Measurements from ENCODE around the gene CCDC142.

The CCDC142 gene

DNA sequence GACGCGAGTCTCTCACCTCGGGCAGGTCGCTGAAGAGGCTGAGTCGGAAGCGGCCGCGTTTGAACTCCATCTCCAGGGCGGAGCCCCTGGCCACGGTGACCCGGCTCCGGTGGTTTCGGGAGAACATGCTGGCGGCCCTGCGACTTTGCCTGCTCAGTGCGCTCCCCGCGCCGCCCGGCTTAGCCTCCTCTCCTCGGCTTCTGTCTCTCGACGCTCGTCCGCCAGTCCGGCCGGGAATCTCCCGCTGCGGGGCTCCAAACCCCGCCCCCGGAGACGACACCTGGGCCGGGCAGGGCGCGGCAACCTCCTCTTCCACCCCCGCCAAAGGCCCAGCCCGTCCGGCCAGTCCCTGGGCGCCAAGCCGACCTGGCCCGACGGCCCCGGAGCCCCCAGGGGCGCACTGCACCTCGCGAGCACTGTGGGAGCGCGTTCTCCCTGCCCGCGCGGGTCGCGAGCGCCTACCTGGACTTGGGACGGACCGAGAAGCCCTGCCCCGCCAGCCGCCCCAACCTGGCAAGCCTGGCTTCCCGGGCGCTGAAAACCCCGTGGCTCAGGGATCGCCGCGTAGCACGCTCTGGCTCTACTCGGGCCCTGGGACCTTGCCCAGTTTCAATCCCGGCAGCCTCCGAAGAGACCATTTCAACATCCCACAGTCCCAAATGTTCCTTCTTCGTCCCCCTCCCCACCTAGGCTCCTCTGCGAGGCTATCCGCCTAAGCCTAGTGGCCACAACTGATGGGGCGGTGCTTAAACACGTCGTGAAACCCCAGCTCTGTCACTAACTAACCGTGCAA lies 40.9 kb downstream of the CCDC142 start, which contains the start of gene RTKN:
Gene RTKN (minus strand): TSS at position 248 of the 793 bp plus-strand sequence. CDS start 121 bp downstream, at position 127.
- peak within 1 kb of the TSS; percentile 86 for H3K9ac ChIP-seq (ENCODE audit: low read length)
- no peaks in the 10 kb centered on the region for H3K9me3 ChIP-seq (ENCODE audit: control insufficient read depth, low read length)
- H3K4me1 ChIP-seq (ENCODE audit: control insufficient read depth, insufficient read depth, low read length) = peaks cover 22% of the 10 kb centered on the region
- H3K36me3 ChIP-seq (ENCODE audit: control insufficient read depth, insufficient read depth, low read length, severe bottlenecking) = no peaks in the 10 kb centered on the region
- no peaks in the 10 kb centered on the region for H3K27me3 ChIP-seq (replicated peaks; ENCODE audit: control insufficient read depth, insufficient read depth, low read length)
- H3K4me3 ChIP-seq (ENCODE audit: low read length) = peak within 1 kb of the TSS; percentile 82
- DNase-seq (ENCODE audit: low read depth) = no peak

GRCh38 chr2:74441170-74441689 lies 41.6 kb downstream of the CCDC142 start:
- H3K9me3 ChIP-seq (ENCODE audit: control insufficient read depth, low read length) = no peaks in the 10 kb centered on the region
- no peak for DNase-seq (ENCODE audit: low read depth)
- peak overlapping the region; percentile 82 for H3K4me3 ChIP-seq (ENCODE audit: low read length)
- H3K27me3 ChIP-seq (replicated peaks; ENCODE audit: control insufficient read depth, insufficient read depth, low read length) = no peaks in the 10 kb centered on the region
- peak overlapping the region; percentile 86 for H3K9ac ChIP-seq (ENCODE audit: low read length)
- H3K4me1 ChIP-seq (ENCODE audit: control insufficient read depth, insufficient read depth, low read length) = peaks cover 22% of the 10 kb centered on the region
- H3K36me3 ChIP-seq (ENCODE audit: control insufficient read depth, insufficient read depth, low read length, severe bottlenecking) = no peaks in the 10 kb centered on the region

DNA sequence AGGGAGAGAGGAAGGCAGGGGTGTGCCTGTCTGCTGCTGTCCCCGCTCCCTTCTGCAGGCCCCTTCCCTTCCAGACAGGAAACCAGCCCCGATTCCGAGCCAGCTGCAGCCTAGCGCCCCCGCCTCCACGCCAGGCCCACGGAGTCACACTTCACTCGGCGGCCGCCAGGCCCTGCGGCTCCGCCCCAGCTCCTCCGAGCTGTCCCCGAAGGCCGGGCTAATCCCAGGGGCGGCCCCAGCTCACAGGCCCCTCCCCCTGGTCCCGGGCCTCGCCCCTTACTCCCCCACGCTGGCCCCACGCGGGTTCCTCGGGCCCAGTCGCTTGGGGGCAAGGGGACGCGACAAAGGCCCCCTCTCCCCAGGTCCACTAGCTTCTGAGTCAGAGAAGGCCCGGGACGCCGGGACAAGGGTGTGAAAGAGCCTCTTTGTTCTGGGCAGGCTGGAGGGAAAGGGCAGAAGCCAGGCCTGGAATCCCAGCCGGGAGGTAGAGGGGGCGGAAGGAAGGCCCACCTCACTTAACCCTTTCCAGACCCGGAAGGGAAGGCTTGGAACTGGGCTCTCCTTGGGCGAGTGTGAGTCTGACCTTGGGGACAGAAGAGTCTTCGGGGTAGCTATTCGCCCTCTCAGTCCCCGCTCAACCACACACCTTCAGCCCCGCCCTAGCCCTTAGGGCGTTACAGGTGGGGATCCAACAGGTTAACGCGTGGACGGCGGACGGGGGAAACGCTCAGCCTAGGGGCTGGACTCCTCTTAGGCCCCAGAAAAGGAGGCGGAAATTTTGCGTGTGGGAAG lies 42.2 kb downstream of the CCDC142 start:
- no peaks in the 10 kb centered on the region for H3K27me3 ChIP-seq (replicated peaks; ENCODE audit: control insufficient read depth, insufficient read depth, low read length)
- H3K9ac ChIP-seq (ENCODE audit: low read length) = peak overlapping the region; percentile 86
- H3K36me3 ChIP-seq (ENCODE audit: control insufficient read depth, insufficient read depth, low read length, severe bottlenecking) = no peaks in the 10 kb centered on the region
- H3K4me3 ChIP-seq (ENCODE audit: low read length) = peak overlapping the region; percentile 82
- no peaks in the 10 kb centered on the region for H3K9me3 ChIP-seq (ENCODE audit: control insufficient read depth, low read length)
- H3K4me1 ChIP-seq (ENCODE audit: control insufficient read depth, insufficient read depth, low read length) = peaks cover 22% of the 10 kb centered on the region
- DNase-seq (ENCODE audit: low read depth) = peak; percentile 96

DNA sequence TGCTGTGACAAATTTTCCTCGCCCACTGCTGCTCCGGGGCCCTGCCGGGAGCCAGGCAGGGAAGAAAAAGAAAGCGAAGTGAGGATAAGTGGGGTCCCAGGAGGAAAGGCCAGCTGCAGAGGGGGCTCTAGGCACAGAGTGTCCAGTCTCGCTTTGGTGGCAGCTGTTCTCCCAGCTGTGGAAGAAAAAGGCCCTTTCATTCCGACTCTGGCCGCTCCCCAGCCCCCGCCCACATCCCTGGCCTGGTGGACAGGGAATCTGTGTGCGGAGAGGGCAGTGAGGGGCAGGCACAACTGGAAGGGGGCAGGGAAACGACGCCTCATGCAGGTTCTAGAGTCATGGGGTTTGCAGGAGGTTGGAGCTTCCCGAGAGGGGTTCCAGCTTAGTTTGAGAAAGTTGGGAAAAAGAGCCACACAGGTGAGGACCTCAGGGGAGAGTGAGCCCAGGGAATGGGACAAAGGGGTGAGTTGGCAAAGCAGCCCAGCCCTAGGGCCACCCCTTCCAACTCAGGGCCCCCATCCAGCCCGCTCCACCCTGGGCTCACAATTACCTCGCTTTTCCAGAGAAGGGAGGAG lies 42.9 kb downstream of the CCDC142 start:
- Histone ChIP-seq H3K36me3 (ENCODE audit: control insufficient read depth, insufficient read depth, low read length, severe bottlenecking) (no peaks in the 10 kb centered on the region), H3K9ac (ENCODE audit: low read length) (peak overlapping the region; percentile 86), H3K9me3 (ENCODE audit: control insufficient read depth, low read length) (no peaks in the 10 kb centered on the region), H3K4me3 (ENCODE audit: low read length) (peak overlapping the region; percentile 82), H3K4me1 (ENCODE audit: control insufficient read depth, insufficient read depth, low read length) (peaks cover 22% of the 10 kb centered on the region), H3K27me3 (replicated peaks; ENCODE audit: control insufficient read depth, insufficient read depth, low read length) (no peaks in the 10 kb centered on the region)
- peak; percentile 81 for DNase-seq (ENCODE audit: low read depth)

- Histone ChIP-seq H3K4me3 (ENCODE audit: low read length) (peak overlapping the region; percentile 82), H3K9me3 (ENCODE audit: control insufficient read depth, low read length) (no peaks in the 10 kb centered on the region), H3K9ac (ENCODE audit: low read length) (peak overlapping the region; percentile 86), H3K36me3 (ENCODE audit: control insufficient read depth, insufficient read depth, low read length, severe bottlenecking) (no peaks in the 10 kb centered on the region), H3K4me1 (ENCODE audit: control insufficient read depth, insufficient read depth, low read length) (peaks cover 22% of the 10 kb centered on the region), H3K27me3 (replicated peaks; ENCODE audit: control insufficient read depth, insufficient read depth, low read length) (no peaks in the 10 kb centered on the region)
- no peak for DNase-seq (ENCODE audit: low read depth)
Measured at GRCh38 chr2:74439373-74439772, 43.4 kb downstream of the CCDC142 start.

GRCh38 chr2:74438248-74438647 lies 44.5 kb downstream of the CCDC142 start:
- DNase-seq (ENCODE audit: low read depth) = no peak
- Histone ChIP-seq H3K9me3 (ENCODE audit: control insufficient read depth, low read length) (no peaks in the 10 kb centered on the region), H3K4me3 (ENCODE audit: low read length) (no peak overlapping the region), H3K4me1 (ENCODE audit: control insufficient read depth, insufficient read depth, low read length) (peaks cover 16% of the 10 kb centered on the region), H3K36me3 (ENCODE audit: control insufficient read depth, insufficient read depth, low read length, severe bottlenecking) (no peaks in the 10 kb centered on the region), H3K9ac (ENCODE audit: low read length) (no peak overlapping the region), H3K27me3 (replicated peaks; ENCODE audit: control insufficient read depth, insufficient read depth, low read length) (no peaks in the 10 kb centered on the region)

- H3K4me1 ChIP-seq (ENCODE audit: control insufficient read depth, insufficient read depth, low read length) = peaks cover 16% of the 10 kb centered on the region
- no peak overlapping the region for H3K9ac ChIP-seq (ENCODE audit: low read length)
- H3K4me3 ChIP-seq (ENCODE audit: low read length) = no peak overlapping the region
- DNase-seq (ENCODE audit: low read depth) = no peak
- no peaks in the 10 kb centered on the region for H3K27me3 ChIP-seq (replicated peaks; ENCODE audit: control insufficient read depth, insufficient read depth, low read length)
- H3K36me3 ChIP-seq (ENCODE audit: control insufficient read depth, insufficient read depth, low read length, severe bottlenecking) = peaks cover 2% of the 10 kb centered on the region
- H3K9me3 ChIP-seq (ENCODE audit: control insufficient read depth, low read length) = no peaks in the 10 kb centered on the region
Measured at GRCh38 chr2:74436848-74437695, 45.7 kb downstream of the CCDC142 start.

DNA sequence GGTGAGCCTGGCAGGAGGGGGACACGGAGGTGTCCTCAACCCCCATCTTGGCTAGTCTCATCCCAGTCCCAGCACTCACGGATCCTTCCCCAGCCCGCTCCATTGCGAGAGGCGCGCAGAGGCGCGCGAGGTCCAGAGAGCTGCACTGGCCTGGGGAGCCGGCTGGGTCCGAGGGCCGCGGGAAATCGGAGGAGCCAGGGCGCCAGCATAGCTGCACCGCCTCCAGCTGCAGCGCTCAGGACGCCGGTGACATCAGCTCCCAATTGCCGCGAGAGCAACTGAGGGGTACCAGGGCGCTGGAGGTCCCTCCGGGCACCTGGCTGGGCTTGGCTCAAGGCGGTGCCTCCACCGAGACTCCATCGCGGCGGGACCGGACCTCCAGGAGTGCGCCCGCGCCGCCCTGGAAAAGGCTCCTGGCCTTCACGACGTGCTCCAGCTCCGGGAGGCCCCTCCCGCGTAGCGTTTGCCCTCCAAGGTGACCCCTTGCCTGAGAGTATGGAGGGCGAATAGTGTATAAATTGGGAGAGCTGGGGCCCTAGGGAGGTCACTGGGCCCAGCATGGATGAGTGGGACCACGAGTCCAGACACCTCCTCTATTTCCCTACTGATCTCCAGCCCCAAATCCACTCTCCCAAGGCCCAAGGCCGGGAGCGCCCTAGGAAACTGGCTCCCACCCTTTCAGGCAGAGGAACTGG lies 46.5 kb downstream of the CCDC142 start:
- DNase-seq (ENCODE audit: low read depth) = no peak
- Histone ChIP-seq H3K4me1 (ENCODE audit: control insufficient read depth, insufficient read depth, low read length) (peaks cover 16% of the 10 kb centered on the region), H3K4me3 (ENCODE audit: low read length) (no peak overlapping the region), H3K9ac (ENCODE audit: low read length) (no peak overlapping the region), H3K27me3 (replicated peaks; ENCODE audit: control insufficient read depth, insufficient read depth, low read length) (no peaks in the 10 kb centered on the region), H3K9me3 (ENCODE audit: control insufficient read depth, low read length) (no peaks in the 10 kb centered on the region), H3K36me3 (ENCODE audit: control insufficient read depth, insufficient read depth, low read length, severe bottlenecking) (peaks cover 8% of the 10 kb centered on the region)

- H3K36me3 ChIP-seq (ENCODE audit: control insufficient read depth, insufficient read depth, low read length, severe bottlenecking) = peaks cover 36% of the 10 kb centered on the region
Measured at GRCh38 chr2:74430502-74430901, 52.3 kb downstream of the CCDC142 start.

More at GRCh38 chr2:74430502-74430901, 52.3 kb downstream of the CCDC142 start:
- Histone ChIP-seq H3K9me3 (ENCODE audit: control insufficient read depth, low read length) (no peaks in the 10 kb centered on the region), H3K27me3 (replicated peaks; ENCODE audit: control insufficient read depth, insufficient read depth, low read length) (no peaks in the 10 kb centered on the region), H3K4me3 (ENCODE audit: low read length) (no peak overlapping the region), H3K9ac (ENCODE audit: low read length) (no peak overlapping the region), H3K4me1 (ENCODE audit: control insufficient read depth, insufficient read depth, low read length) (no peaks in the 10 kb centered on the region)
- DNase-seq (ENCODE audit: low read depth) = no peak
